WTC11 (cell line): Measurements from ENCODE around the gene EPM2A. TPM values are rescaled to one million over a fixed set of nuclear protein-coding genes. Genes with fewer than 3 reads are reported as not detected.

ENCODE experiments used
- ATAC-seq: fragments of 200-7000 bp; cut with Tn5 transposase; 2 replicates; pipeline ENCODE4 v1.10.0; 2021; ENCODE audit warnings: mild to moderate bottlenecking, moderate library complexity
- CTCF ChIA-PET: fragments of 300-600 bp; sonication (Branson Sonifier 250); formaldehyde crosslinking; loops from one replicate; lab custom pipeline; 2021; ENCODE audit warnings: antibody characterized with exemption; lab: Charles Lee
- POLR2A ChIA-PET: fragments of 350-600 bp; sonication (Branson Sonifier 250); formaldehyde crosslinking; loops from one replicate; lab custom pipeline; 2021; ENCODE audit warnings: antibody characterized with exemption; lab: Charles Lee
- DNase-seq: peaks from one replicate; pipeline ENCODE4 v3.0.0; 2021; ENCODE audit warnings: low spot score
- H3K27ac Mint-ChIP-seq: 2 replicates; pipeline ENCODE4 v1.8.0; 2021; ENCODE audit warnings: mixed read lengths
- H3K27me3 Mint-ChIP-seq: 2 replicates; pipeline ENCODE4 v1.8.0; 2021; ENCODE audit warnings: low read depth, mild to moderate bottlenecking, moderate library complexity, mixed read lengths
- H3K36me3 Mint-ChIP-seq: 2 replicates; pipeline ENCODE4 v1.8.0; 2021; ENCODE audit warnings: mixed read lengths
- H3K4me1 Mint-ChIP-seq: 2 replicates; pipeline ENCODE4 v1.8.0; 2022; ENCODE audit warnings: mixed read lengths
- H3K4me3 Mint-ChIP-seq: 2 replicates; pipeline ENCODE4 v1.8.0; 2021; ENCODE audit warnings: mild to moderate bottlenecking, moderate library complexity, mixed read lengths
- H3K9me3 Mint-ChIP-seq: 2 replicates; pipeline ENCODE4 v1.8.0; 2021; ENCODE audit warnings: mixed read lengths
- CBFB ChIP-seq: sonication (generic); formaldehyde crosslinking; IDR thresholded peaks from 2 replicates; pipeline ENCODE4 v1.8.1; 2022; ENCODE audit warnings: mild to moderate bottlenecking, low read depth, missing genetic modification reagents
- CTCF ChIP-seq: fragments of 200-600 bp; IDR thresholded peaks from 2 replicates; pipeline ENCODE4 v1.8.0; 2022; ENCODE audit warnings: antibody characterized with exemption
- ERG ChIP-seq: fragments of 250-450 bp; sonication (Bioruptor Pico); IDR thresholded peaks from 2 replicates; pipeline ENCODE4 v1.8.0; 2021; ENCODE audit warnings: mild to moderate bottlenecking
- FOXJ3 ChIP-seq: sonication (generic); formaldehyde crosslinking; IDR thresholded peaks from 2 replicates; pipeline ENCODE4 v1.9.0; 2021; ENCODE audit warnings: missing genetic modification reagents, mild to moderate bottlenecking, borderline replicate concordance
- FOXK1 ChIP-seq: sonication (generic); formaldehyde crosslinking; IDR thresholded peaks from 2 replicates; pipeline ENCODE4 v1.8.0; 2022; ENCODE audit warnings: mild to moderate bottlenecking, moderate library complexity, missing genetic modification reagents
- GRHL2 ChIP-seq: fragments of 250-450 bp; sonication (Bioruptor Pico); IDR thresholded peaks from 2 replicates; pipeline ENCODE4 v1.8.0; 2022; ENCODE audit warnings: mild to moderate bottlenecking, moderate library complexity; ENCODE audit not compliant: insufficient replicate concordance, severe bottlenecking
- NFATC4 ChIP-seq: fragments of 250-450 bp; sonication (Bioruptor Pico); IDR thresholded peaks from 2 replicates; pipeline ENCODE4 v1.9.0; 2021; ENCODE audit warnings: mild to moderate bottlenecking
- RORB ChIP-seq: fragments of 250-450 bp; sonication (Bioruptor Pico); IDR thresholded peaks from 2 replicates; pipeline ENCODE4 v1.9.0; 2021; ENCODE audit warnings: mild to moderate bottlenecking
- TEAD1 ChIP-seq: sonication (generic); formaldehyde crosslinking; IDR thresholded peaks from 2 replicates; pipeline ENCODE4 v1.8.0; 2022; ENCODE audit warnings: mild to moderate bottlenecking, missing genetic modification reagents
- TEAD4 ChIP-seq: sonication (generic); formaldehyde crosslinking; IDR thresholded peaks from 2 replicates; pipeline ENCODE4 v1.8.0; 2022; ENCODE audit warnings: mild to moderate bottlenecking, missing genetic modification reagents
- ZMAT4 ChIP-seq: fragments of 250-450 bp; sonication (Bioruptor Pico); IDR thresholded peaks from 2 replicates; pipeline ENCODE4 v1.9.0; 2021; ENCODE audit warnings: mild to moderate bottlenecking
- ZNF317 ChIP-seq: sonication (generic); formaldehyde crosslinking; IDR thresholded peaks from 2 replicates; pipeline ENCODE4 v1.8.1; 2023; ENCODE audit warnings: low read depth, mild to moderate bottlenecking, moderate library complexity, missing genetic modification reagents, borderline replicate concordance
- ZNF512 ChIP-seq: sonication (generic); formaldehyde crosslinking; IDR thresholded peaks from 2 replicates; pipeline ENCODE4 v1.8.1; 2022; ENCODE audit warnings: missing genetic modification reagents, borderline replicate concordance
- total RNA-seq: library from RNA; stranded (reverse); gene quantifications from 3 replicates; pipeline ENCODE4 v1.2.3, GENCODE V29; 2021

EPM2A gene
- total RNA-seq, 1 experiment from 2014 or later: 5.3 TPM

GRCh38 chr6:145722190-145722589 is 13.1 kb downstream of the EPM2A start (continued):
- TF ChIP-seq ZNF512 (CRISPR knock-in tag): no peak
- TF ChIP-seq GRHL2 (CRISPR knock-in tag): no peak
- TF ChIP-seq ZMAT4 (CRISPR knock-in tag): no peak
- no peak for TF ChIP-seq TEAD4 (CRISPR knock-in tag)

GRCh38 chr6:145721144-145721543 is 14.2 kb downstream of the EPM2A start:
- H3K36me3 Mint-ChIP-seq: peaks cover 14% of the 10 kb centered on the region
- H3K4me1 Mint-ChIP-seq: no peaks in the 10 kb centered on the region
- DNase-seq (no peak), ATAC-seq (no peak)
- TF ChIP-seq FOXJ3 (CRISPR knock-in tag): no peak
- TF ChIP-seq CTCF: no peak
- TF ChIP-seq NFATC4 (CRISPR knock-in tag): no peak
- no peak for TF ChIP-seq TEAD1 (CRISPR knock-in tag)
- TF ChIP-seq ZNF317 (CRISPR knock-in tag): no peak
- no peak for TF ChIP-seq FOXK1 (CRISPR knock-in tag)
- no peak for TF ChIP-seq CBFB (CRISPR knock-in tag)
- no peak for TF ChIP-seq ERG (CRISPR knock-in tag)
- H3K4me3 Mint-ChIP-seq: no peak overlapping the region
- CTCF ChIA-PET: no interaction called here
- H3K9me3 Mint-ChIP-seq: peaks cover 31% of the 10 kb centered on the region
- POLR2A ChIA-PET: interaction anchor here (0.8 kb wide), 1 partner anchor 14 kb away, joined by 3 read pairs; the partner anchor contains the start of gene EPM2A
- no peaks in the 10 kb centered on the region for H3K27me3 Mint-ChIP-seq
- no peak overlapping the region for H3K27ac Mint-ChIP-seq

GRCh38 chr6:145715426-145715825 is 19.9 kb downstream of the EPM2A start:
- TF ChIP-seq RORB (CRISPR knock-in tag): no peak
- Mint-ChIP-seq H3K9me3 (peaks cover 45% of the 10 kb centered on the region), H3K4me3 (no peak overlapping the region), H3K36me3 (peaks cover 31% of the 10 kb centered on the region), H3K27ac (no peak overlapping the region), H3K27me3 (no peaks in the 10 kb centered on the region), H3K4me1 (no peaks in the 10 kb centered on the region)
- DNase-seq (no peak), ATAC-seq (no peak)
- ChIA-PET POLR2A (no interaction called here), CTCF (no interaction called here)

- H3K27me3 Mint-ChIP-seq: no peaks in the 10 kb centered on the region
- H3K27ac Mint-ChIP-seq: no peak overlapping the region
- TF ChIP-seq ERG (CRISPR knock-in tag) (no peak), ZNF317 (CRISPR knock-in tag) (no peak), RORB (CRISPR knock-in tag) (no peak)
- no peak for ATAC-seq
- H3K4me3 Mint-ChIP-seq: no peak overlapping the region
- H3K36me3 Mint-ChIP-seq: peaks cover 31% of the 10 kb centered on the region
- POLR2A ChIA-PET: no interaction called here
- CTCF ChIA-PET: no interaction called here
- H3K4me1 Mint-ChIP-seq: no peaks in the 10 kb centered on the region
- peaks cover 45% of the 10 kb centered on the region for H3K9me3 Mint-ChIP-seq
- no peak for DNase-seq
Observed at GRCh38 chr6:145714731-145715130, 20.6 kb downstream of the EPM2A start.
